Lower leg skin (tissue), 3 donors: Measurements from ENCODE around the gene MIPOL1.

Source experiments
- POLR2A ChIP-seq, 2 donors: fragments of 450-650 bp; IDR thresholded peaks; one replicate each; pipeline ENCODE4 v1.6.1; 2016 to 2017; ENCODE audit warnings: antibody characterized with exemption in 2 of 2, mild to moderate bottlenecking in 1 of 2, moderate library complexity in 1 of 2
- TF ChIP-seq, protein P1 (sequence below), 3 donors: fragments of 450-650 bp; IDR thresholded peaks; one replicate each; pipeline ENCODE4 v1.5.1; 2016; ENCODE audit warnings: antibody characterized with exemption in 3 of 3, mild to moderate bottlenecking in 3 of 3, moderate library complexity in 2 of 3

DNA sequence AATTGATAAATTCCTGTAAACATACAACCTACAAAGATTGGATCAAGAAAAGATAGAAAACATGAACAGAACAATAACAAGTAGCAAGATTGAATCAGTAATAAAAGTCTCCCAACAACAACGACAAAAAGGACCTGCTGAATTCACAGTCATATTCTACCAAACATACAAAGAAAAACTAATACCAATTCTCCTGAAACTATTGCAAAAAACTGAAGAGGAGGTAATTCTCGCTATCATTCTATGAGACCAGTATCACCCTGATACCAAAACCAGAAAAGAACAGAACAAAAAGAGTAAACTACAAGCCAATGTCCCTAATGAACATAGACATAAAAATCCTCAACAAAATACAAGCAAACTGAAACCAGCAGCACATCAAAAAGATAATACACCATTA, 39.8 kb upstream of the MIPOL1 start:
- TF ChIP-seq, protein P1, sequence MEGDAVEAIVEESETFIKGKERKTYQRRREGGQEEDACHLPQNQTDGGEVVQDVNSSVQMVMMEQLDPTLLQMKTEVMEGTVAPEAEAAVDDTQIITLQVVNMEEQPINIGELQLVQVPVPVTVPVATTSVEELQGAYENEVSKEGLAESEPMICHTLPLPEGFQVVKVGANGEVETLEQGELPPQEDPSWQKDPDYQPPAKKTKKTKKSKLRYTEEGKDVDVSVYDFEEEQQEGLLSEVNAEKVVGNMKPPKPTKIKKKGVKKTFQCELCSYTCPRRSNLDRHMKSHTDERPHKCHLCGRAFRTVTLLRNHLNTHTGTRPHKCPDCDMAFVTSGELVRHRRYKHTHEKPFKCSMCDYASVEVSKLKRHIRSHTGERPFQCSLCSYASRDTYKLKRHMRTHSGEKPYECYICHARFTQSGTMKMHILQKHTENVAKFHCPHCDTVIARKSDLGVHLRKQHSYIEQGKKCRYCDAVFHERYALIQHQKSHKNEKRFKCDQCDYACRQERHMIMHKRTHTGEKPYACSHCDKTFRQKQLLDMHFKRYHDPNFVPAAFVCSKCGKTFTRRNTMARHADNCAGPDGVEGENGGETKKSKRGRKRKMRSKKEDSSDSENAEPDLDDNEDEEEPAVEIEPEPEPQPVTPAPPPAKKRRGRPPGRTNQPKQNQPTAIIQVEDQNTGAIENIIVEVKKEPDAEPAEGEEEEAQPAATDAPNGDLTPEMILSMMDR (IDR thresholded peaks at IDR 0.05) = no peak
- no peak for TF ChIP-seq POLR2A (IDR thresholded peaks at IDR 0.05)
